BE2C (cell line): ENCODE results near the gene C1orf35.

Experiments
- DNase-seq: peaks from one replicate; pipeline ENCODE4 v3.0.0-alpha.2; 2020
- H3K27me3 ChIP-seq: fragments of 250-450 bp; sonication (Bioruptor Pico); 2 replicates; pipeline ENCODE4 v1.5.1; 2020; ENCODE audit warnings: mild to moderate bottlenecking
- H3K36me3 ChIP-seq: fragments of 250-450 bp; sonication (Bioruptor Pico); 2 replicates; pipeline ENCODE4 v1.5.1; 2020; ENCODE audit warnings: mild to moderate bottlenecking
- H3K4me1 ChIP-seq: fragments of 250-450 bp; sonication (Bioruptor Pico); 2 replicates; pipeline ENCODE4 v1.5.1; 2020
- H3K4me3 ChIP-seq: 2 replicates; pipeline ENCODE4 v1.5.1; 2011; ENCODE audit warnings: low read depth, low read length
- H3K9me3 ChIP-seq: fragments of 250-450 bp; sonication (Bioruptor Pico); 2 replicates; pipeline ENCODE4 v1.5.1; 2020
- CTCF ChIP-seq: IDR thresholded peaks from 2 replicates; pipeline ENCODE4 v1.5.1; 2012; ENCODE audit warnings: mild to moderate bottlenecking, low read depth, low read length

Gene C1orf35

GRCh38 chr1:228139406-228139930 lies 36.3 kb upstream of the C1orf35 start:
- no peak for TF ChIP-seq CTCF
- Histone ChIP-seq H3K4me1 (peaks cover 6% of the 10 kb centered on the region; the same call in 1 of the 2 replicates), H3K4me3 (peak overlapping the region; percentile 65), H3K36me3 (peaks cover 3% of the 10 kb centered on the region; the same call in 1 of the 2 replicates), H3K27me3 (peaks cover 18% of the 10 kb centered on the region), H3K9me3 (no peaks in the 10 kb centered on the region)
- no peak for DNase-seq

- no peak overlapping the region for H3K4me3 ChIP-seq
- no peak for DNase-seq
These were observed 33.8 kb upstream of the C1orf35 start for GRCh38 chr1:228136901-228137300.

DNA sequence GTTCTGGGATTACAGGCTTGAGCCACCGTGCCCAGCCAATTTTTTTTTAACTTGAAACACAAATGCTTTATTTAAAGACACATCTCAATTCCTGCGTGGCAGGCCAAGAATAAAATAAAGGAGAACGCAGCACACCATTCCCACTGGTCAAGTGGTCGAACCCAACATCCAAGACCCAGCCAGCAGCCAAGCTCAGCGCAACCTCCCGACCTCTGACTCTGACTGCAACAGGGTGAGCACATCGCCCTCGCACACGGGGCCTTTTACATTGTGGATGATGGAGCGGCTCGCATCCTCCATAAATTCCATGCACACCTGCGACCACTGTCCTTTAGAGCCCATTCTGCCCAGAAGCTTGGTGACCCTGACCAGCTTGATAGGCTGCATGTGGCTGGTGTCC lies 31.5 kb upstream of the C1orf35 start:
- TF ChIP-seq CTCF = no peak
- Histone ChIP-seq H3K36me3 (no peaks in the 10 kb centered on the region), H3K4me1 (no peaks in the 10 kb centered on the region), H3K9me3 (no peaks in the 10 kb centered on the region), H3K4me3 (no peak overlapping the region), H3K27me3 (peaks cover 39% of the 10 kb centered on the region)
- DNase-seq = no peak

More at GRCh38 chr1:228136901-228137300, 33.8 kb upstream of the C1orf35 start:
- H3K9me3 ChIP-seq = no peaks in the 10 kb centered on the region
- H3K4me1 ChIP-seq = peaks cover 1% of the 10 kb centered on the region; the same call in 1 of the 2 replicates
- no peak for TF ChIP-seq CTCF
- H3K27me3 ChIP-seq = peaks cover 39% of the 10 kb centered on the region
- peaks cover 2% of the 10 kb centered on the region; the same call in 1 of the 2 replicates for H3K36me3 ChIP-seq

GRCh38 chr1:228131766-228132165 lies 28.6 kb upstream of the C1orf35 start:
- DNase-seq = no peak
- Histone ChIP-seq H3K4me1 (no peaks in the 10 kb centered on the region), H3K27me3 (peaks cover 39% of the 10 kb centered on the region), H3K4me3 (no peak overlapping the region), H3K36me3 (no peaks in the 10 kb centered on the region), H3K9me3 (no peaks in the 10 kb centered on the region)
- TF ChIP-seq CTCF = no peak

- DNase-seq = no peak
- Histone ChIP-seq H3K9me3 (no peaks in the 10 kb centered on the region), H3K36me3 (no peaks in the 10 kb centered on the region), H3K4me1 (no peaks in the 10 kb centered on the region), H3K27me3 (no peaks in the 10 kb centered on the region), H3K4me3 (no peak overlapping the region)
- TF ChIP-seq CTCF = no peak
These were observed 22.1 kb upstream of the C1orf35 start for GRCh38 chr1:228125185-228125584.

GRCh38 chr1:228123505-228123904 lies 20.4 kb upstream of the C1orf35 start:
- no peaks in the 10 kb centered on the region for H3K36me3 ChIP-seq
- H3K27me3 ChIP-seq = no peaks in the 10 kb centered on the region
- no peaks in the 10 kb centered on the region for H3K4me1 ChIP-seq
- DNase-seq = no peak
- no peak for TF ChIP-seq CTCF
- H3K9me3 ChIP-seq = no peaks in the 10 kb centered on the region
- H3K4me3 ChIP-seq = no peak overlapping the region
